ENCODE results near the gene CPEB3. TPM values are rescaled to one million over a fixed set of nuclear protein-coding genes. Genes with fewer than 3 reads are reported as not detected.

Gene CPEB3
- total RNA-seq, 1 donor from 2014 or later = 2.2 TPM

GRCh38 chr10:92108747-92109146 is 182.1 kb downstream of the CPEB3 start:
- H3K4me2 ChIP-seq = no peak overlapping the region
- H3K9ac ChIP-seq = no peak overlapping the region
- H3K4me1 ChIP-seq = no peaks in the 10 kb centered on the region
- TF ChIP-seq CTCF (IDR thresholded peaks at IDR 0.05) = no peak
- no peak for TF ChIP-seq EZH2 (IDR thresholded peaks at IDR 0.05)
- no peak for TF ChIP-seq EZH2phosphoT487 (IDR thresholded peaks at IDR 0.05)
- no peak overlapping the region for H2AFZ ChIP-seq (replicated peaks)
- no peaks in the 10 kb centered on the region for H3K27me3 ChIP-seq
- Mint-ChIP-seq H3K27ac (no peak overlapping the region), H3K27me3 (ENCODE audit: insufficient read depth, low read depth) (no peaks in the 10 kb centered on the region), H3K4me1 (no peaks in the 10 kb centered on the region), H3K36me3 (no peaks in the 10 kb centered on the region), H3K4me3 (no peak overlapping the region), H3K9me3 (no peaks in the 10 kb centered on the region)
- no peaks in the 10 kb centered on the region for H3F3A ChIP-seq (ENCODE audit: low read depth)
- H3K27ac ChIP-seq = no peak overlapping the region
- H3K9me3 ChIP-seq (ENCODE audit: low read depth) = no peaks in the 10 kb centered on the region
- no peak overlapping the region for H3K4me3 ChIP-seq
- no peak for DNase-seq (ENCODE audit: low spot score)
- no peaks in the 10 kb centered on the region for H3K36me3 ChIP-seq
- H4K20me1 ChIP-seq (ENCODE audit: low read depth) = no peaks in the 10 kb centered on the region
- H3K79me2 ChIP-seq (ENCODE audit: low read depth) = no peaks in the 10 kb centered on the region

DNA sequence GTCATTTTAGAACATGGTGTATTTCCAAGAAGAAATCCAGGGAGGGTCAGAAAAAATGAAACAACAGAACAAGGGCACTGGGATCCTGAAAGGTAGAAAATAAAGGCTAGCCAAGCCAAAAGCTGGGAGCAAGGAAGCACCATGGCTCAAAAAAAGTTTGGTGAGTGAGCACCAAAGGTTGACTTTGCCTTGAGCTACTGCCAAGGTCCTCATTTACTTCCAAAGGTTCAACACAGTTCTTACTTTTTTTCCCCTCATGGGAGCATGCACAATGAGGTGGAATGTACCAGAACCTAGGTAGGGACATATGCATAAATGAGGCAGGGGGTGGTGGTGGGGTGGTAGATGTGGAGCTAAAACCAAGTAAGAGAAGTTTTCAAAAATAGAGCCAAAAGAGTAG is 182.8 kb downstream of the CPEB3 start:
- no peak for DNase-seq (ENCODE audit: low spot score)
- H3K79me2 ChIP-seq (ENCODE audit: low read depth) = no peaks in the 10 kb centered on the region
- H3K9me3 ChIP-seq (ENCODE audit: low read depth) = no peaks in the 10 kb centered on the region
- H3K36me3 Mint-ChIP-seq = no peaks in the 10 kb centered on the region
- H4K20me1 ChIP-seq (ENCODE audit: low read depth) = no peaks in the 10 kb centered on the region
- H3K9ac ChIP-seq = no peak overlapping the region
- no peaks in the 10 kb centered on the region for H3K4me1 ChIP-seq
- H3K4me2 ChIP-seq = no peak overlapping the region
- H3K9me3 Mint-ChIP-seq = no peaks in the 10 kb centered on the region
- no peaks in the 10 kb centered on the region for H3K4me1 Mint-ChIP-seq
- H3K4me3 ChIP-seq = no peak overlapping the region
- H3K27me3 Mint-ChIP-seq (ENCODE audit: insufficient read depth, low read depth) = no peaks in the 10 kb centered on the region
- H3K27ac ChIP-seq = no peak overlapping the region
- H3F3A ChIP-seq (ENCODE audit: low read depth) = no peaks in the 10 kb centered on the region
- H3K36me3 ChIP-seq = no peaks in the 10 kb centered on the region
- H3K4me3 Mint-ChIP-seq = no peak overlapping the region
- no peaks in the 10 kb centered on the region for H3K27me3 ChIP-seq
- TF ChIP-seq EZH2 (IDR thresholded peaks at IDR 0.05) (no peak), EZH2phosphoT487 (IDR thresholded peaks at IDR 0.05) (no peak), CTCF (IDR thresholded peaks at IDR 0.05) (no peak)
- H3K27ac Mint-ChIP-seq = no peak overlapping the region
- no peak overlapping the region for H2AFZ ChIP-seq (replicated peaks)

DNA sequence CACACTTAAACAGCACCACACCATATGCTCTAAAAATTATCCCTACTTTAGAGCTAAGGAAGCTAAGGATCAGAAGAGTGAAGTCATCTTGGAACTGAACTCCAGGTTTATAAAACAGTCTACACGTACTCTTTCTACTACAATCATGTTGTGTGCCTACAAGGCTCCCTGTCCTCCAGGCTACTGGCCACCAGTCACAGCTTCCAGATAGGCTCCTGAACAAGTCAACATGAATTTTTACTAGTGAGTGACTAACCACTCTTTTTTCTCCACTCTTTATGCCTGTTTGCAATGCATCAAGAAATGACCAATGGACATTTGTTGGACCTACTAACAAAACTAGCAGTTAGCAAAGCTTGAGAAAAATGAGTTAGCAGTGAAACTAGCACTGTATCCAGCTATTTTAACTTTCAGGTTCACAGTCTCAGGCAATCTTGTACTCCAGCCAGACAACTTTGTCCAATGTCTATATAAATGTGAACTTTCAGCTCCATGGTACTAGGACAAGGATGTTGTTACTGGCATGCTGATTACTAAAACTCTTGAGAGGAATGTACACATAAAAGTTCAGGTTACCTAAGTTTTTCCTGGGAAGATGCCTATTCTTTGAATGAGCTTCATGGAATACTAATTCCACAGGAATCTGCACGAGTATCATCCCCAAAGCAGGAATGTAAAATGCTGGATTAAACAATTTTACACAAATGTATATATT is 187.3 kb downstream of the CPEB3 start:
- no peak for DNase-seq (ENCODE audit: low spot score)
- H3F3A ChIP-seq (ENCODE audit: low read depth) = no peaks in the 10 kb centered on the region
- no peak overlapping the region for H2AFZ ChIP-seq (replicated peaks)
- no peak for TF ChIP-seq CTCF (IDR thresholded peaks at IDR 0.05)
- TF ChIP-seq EZH2phosphoT487 (IDR thresholded peaks at IDR 0.05) = no peak
- no peak for TF ChIP-seq EZH2 (IDR thresholded peaks at IDR 0.05)
- Mint-ChIP-seq H3K4me1 (no peaks in the 10 kb centered on the region), H3K27me3 (ENCODE audit: insufficient read depth, low read depth) (no peaks in the 10 kb centered on the region), H3K36me3 (no peaks in the 10 kb centered on the region), H3K4me3 (no peak overlapping the region), H3K27ac (no peak overlapping the region), H3K9me3 (no peaks in the 10 kb centered on the region)
- no peak overlapping the region for H3K9ac ChIP-seq
- H3K4me3 ChIP-seq = no peak overlapping the region
- no peaks in the 10 kb centered on the region for H3K27me3 ChIP-seq
- no peaks in the 10 kb centered on the region for H3K4me1 ChIP-seq
- no peaks in the 10 kb centered on the region for H3K9me3 ChIP-seq (ENCODE audit: low read depth)
- no peak overlapping the region for H3K4me2 ChIP-seq
- no peaks in the 10 kb centered on the region for H3K36me3 ChIP-seq
- H3K27ac ChIP-seq = no peak overlapping the region
- H4K20me1 ChIP-seq (ENCODE audit: low read depth) = no peaks in the 10 kb centered on the region
- H3K79me2 ChIP-seq (ENCODE audit: low read depth) = no peaks in the 10 kb centered on the region

Measured in neural progenitor cell (in vitro differentiated cells).